ENCODE measurements around the gene BRF1. TPM values are rescaled to one million over a fixed set of nuclear protein-coding genes. Genes with fewer than 3 reads are reported as not detected.
"Not testable (repeated sequence)": the region's sequence is repeated elsewhere in the genome, so short reads cannot be mapped to it uniquely, and the experiment has no call there.

BRF1 gene
- total and polyA plus RNA-seq, 2 donors, result 19.3 to 30.9 TPM

- peaks cover 5% of the 10 kb centered on the region for H3K4me1 ChIP-seq (ENCODE audit: insufficient read depth)
- peak overlapping the region; percentile 94 for H3K27ac ChIP-seq (ENCODE audit: low read depth)
- peak overlapping the region; percentile 76 for H3K4me3 ChIP-seq (ENCODE audit: low read depth, low read length)
- H3K36me3 ChIP-seq (ENCODE audit: insufficient read depth), result no peaks in the 10 kb centered on the region
- 5% methylated on average over 65 of the region's 65 CpGs for WGBS
- DNase-seq (ENCODE audit: extremely low spot score), result peak; percentile 85
Observed at GRCh38 chr14:105301103-105301914, 508 bp upstream of the BRF1 start.

- Histone ChIP-seq H3K27ac (ENCODE audit: low read depth) (peak overlapping the region; percentile 94), H3K4me1 (ENCODE audit: insufficient read depth) (peaks cover 5% of the 10 kb centered on the region), H3K4me3 (ENCODE audit: low read depth, low read length) (peak overlapping the region; percentile 76), H3K36me3 (ENCODE audit: insufficient read depth) (no peaks in the 10 kb centered on the region)
- DNase-seq (ENCODE audit: extremely low spot score), result no peak
- WGBS, result 6% methylated on average over 54 of the region's 54 CpGs
Observed at GRCh38 chr14:105299654-105300541, 903 bp downstream of the BRF1 start.

- H3K36me3 ChIP-seq (ENCODE audit: insufficient read depth); H3K4me1 ChIP-seq (ENCODE audit: insufficient read depth); H3K4me3 ChIP-seq (ENCODE audit: low read depth, low read length); H3K27ac ChIP-seq (ENCODE audit: low read depth); DNase-seq (ENCODE audit: extremely low spot score): not testable (repeated sequence)
- 98% methylated on average over 11 of the region's 11 CpGs for WGBS
Observed at GRCh38 chr14:105297311-105297710, 3.5 kb downstream of the BRF1 start.

GRCh38 chr14:105294142-105294597, 6.6 kb downstream of the BRF1 start:
- Histone ChIP-seq H3K4me1 (ENCODE audit: insufficient read depth) (no peaks in the 10 kb centered on the region), H3K27ac (ENCODE audit: low read depth) (no peak overlapping the region), H3K36me3 (ENCODE audit: insufficient read depth) (no peaks in the 10 kb centered on the region), H3K4me3 (ENCODE audit: low read depth, low read length) (no peak overlapping the region)
- no peak for DNase-seq (ENCODE audit: extremely low spot score)
- 58% methylated on average over 15 of the region's 15 CpGs for WGBS

GRCh38 chr14:105292826-105293711, 7.7 kb downstream of the BRF1 start:
- DNase-seq (ENCODE audit: extremely low spot score), result no peak
- Histone ChIP-seq H3K27ac (ENCODE audit: low read depth) (no peak overlapping the region), H3K4me1 (ENCODE audit: insufficient read depth) (no peaks in the 10 kb centered on the region), H3K4me3 (ENCODE audit: low read depth, low read length) (no peak overlapping the region), H3K36me3 (ENCODE audit: insufficient read depth) (no peaks in the 10 kb centered on the region)
- 78% methylated on average over 26 of the region's 26 CpGs for WGBS

GRCh38 chr14:105290621-105291346, 10.0 kb downstream of the BRF1 start:
- WGBS, result 83% methylated on average over 13 of the region's 13 CpGs
- Histone ChIP-seq H3K4me3 (ENCODE audit: low read depth, low read length) (no peak overlapping the region), H3K4me1 (ENCODE audit: insufficient read depth) (no peaks in the 10 kb centered on the region), H3K27ac (ENCODE audit: low read depth) (no peak overlapping the region), H3K36me3 (ENCODE audit: insufficient read depth) (no peaks in the 10 kb centered on the region)
- DNase-seq (ENCODE audit: extremely low spot score), result no peak

- not testable (repeated sequence) for H3K4me3 ChIP-seq (ENCODE audit: low read depth, low read length); H3K27ac ChIP-seq (ENCODE audit: low read depth); DNase-seq (ENCODE audit: extremely low spot score); H3K36me3 ChIP-seq (ENCODE audit: insufficient read depth); H3K4me1 ChIP-seq (ENCODE audit: insufficient read depth)
- 88% methylated on average over 6 of the region's 6 CpGs for WGBS
Observed at GRCh38 chr14:105288936-105289335, 11.9 kb downstream of the BRF1 start.

GRCh38 chr14:105287249-105288102, 13.3 kb downstream of the BRF1 start:
- Histone ChIP-seq H3K27ac (ENCODE audit: low read depth) (no peak overlapping the region), H3K4me3 (ENCODE audit: low read depth, low read length) (no peak overlapping the region), H3K36me3 (ENCODE audit: insufficient read depth) (no peaks in the 10 kb centered on the region), H3K4me1 (ENCODE audit: insufficient read depth) (no peaks in the 10 kb centered on the region)
- no peak for DNase-seq (ENCODE audit: extremely low spot score)
- 86% methylated on average over 24 of the region's 24 CpGs for WGBS

- WGBS, result 92% methylated on average over 9 of the region's 9 CpGs
- no peak for DNase-seq (ENCODE audit: extremely low spot score)
- Histone ChIP-seq H3K4me3 (ENCODE audit: low read depth, low read length) (no peak overlapping the region), H3K4me1 (ENCODE audit: insufficient read depth) (no peaks in the 10 kb centered on the region), H3K36me3 (ENCODE audit: insufficient read depth) (no peaks in the 10 kb centered on the region), H3K27ac (ENCODE audit: low read depth) (no peak overlapping the region)
Observed at GRCh38 chr14:105286759-105287144, 14.0 kb downstream of the BRF1 start.

- Histone ChIP-seq H3K27ac (ENCODE audit: low read depth) (no peak overlapping the region), H3K36me3 (ENCODE audit: insufficient read depth) (no peaks in the 10 kb centered on the region), H3K4me1 (ENCODE audit: insufficient read depth) (no peaks in the 10 kb centered on the region), H3K4me3 (ENCODE audit: low read depth, low read length) (no peak overlapping the region)
- DNase-seq (ENCODE audit: extremely low spot score), result no peak
- WGBS, result 93% methylated on average over 8 of the region's 8 CpGs
Observed at GRCh38 chr14:105285174-105285573, 15.6 kb downstream of the BRF1 start.

GRCh38 chr14:105283899-105284298, 16.9 kb downstream of the BRF1 start:
- DNase-seq (ENCODE audit: extremely low spot score), result no peak
- no peaks in the 10 kb centered on the region for H3K4me1 ChIP-seq (ENCODE audit: insufficient read depth)
- WGBS, result 75% methylated on average over 15 of the region's 15 CpGs
- H3K27ac ChIP-seq (ENCODE audit: low read depth), result no peak overlapping the region
- no peaks in the 10 kb centered on the region for H3K36me3 ChIP-seq (ENCODE audit: insufficient read depth)
- no peak overlapping the region for H3K4me3 ChIP-seq (ENCODE audit: low read depth, low read length)

- DNase-seq (ENCODE audit: extremely low spot score), result no peak
- Histone ChIP-seq H3K36me3 (ENCODE audit: insufficient read depth) (no peaks in the 10 kb centered on the region), H3K4me3 (ENCODE audit: low read depth, low read length) (no peak overlapping the region), H3K27ac (ENCODE audit: low read depth) (no peak overlapping the region), H3K4me1 (ENCODE audit: insufficient read depth) (no peaks in the 10 kb centered on the region)
- 82% methylated on average over 10 of the region's 10 CpGs for WGBS
Observed at GRCh38 chr14:105283028-105283427, 17.8 kb downstream of the BRF1 start.
